M059J (cell line): ENCODE data around the gene RASSF4. TPM values are rescaled to one million over a fixed set of nuclear protein-coding genes. Genes with fewer than 3 reads are reported as not detected.
A peak's percentile ranks its signal among the peaks of the same experiment; 100 is the strongest.

Experiments
- DNase-seq: peaks from one replicate; pipeline ENCODE4 v3.0.0-alpha.2; 2012; ENCODE audit warnings: low read depth
- total RNA-seq: library from RNA; depleted of rRNA; stranded (reverse); fragments of >200 nt; shearing (Covaris generic); gene quantifications from 2 replicates; pipeline ENCODE4 v1.2.3, GENCODE V29; 2014

Gene RASSF4
- total RNA-seq, 1 experiment from 2014 or later = 13.4 TPM

GRCh38 chr10:44988957-44989585 is 29.5 kb downstream of the RASSF4 start:
- no peak for DNase-seq

- no peak for DNase-seq
Measured at GRCh38 chr10:44989597-44990301, 30.1 kb downstream of the RASSF4 start.

- DNase-seq = no peak
Measured at GRCh38 chr10:44990302-44990655, 30.7 kb downstream of the RASSF4 start.

GRCh38 chr10:44990965-44991364 is 31.4 kb downstream of the RASSF4 start:
- DNase-seq = no peak

GRCh38 chr10:44991571-44991970 is 32.0 kb downstream of the RASSF4 start:
- DNase-seq = no peak

GRCh38 chr10:44992070-44992731 is 32.6 kb downstream of the RASSF4 start:
- no peak for DNase-seq

GRCh38 chr10:44992732-44993225 is 33.2 kb downstream of the RASSF4 start:
- DNase-seq = no peak

- no peak for DNase-seq
Measured at GRCh38 chr10:44993226-44993921, 33.8 kb downstream of the RASSF4 start.

GRCh38 chr10:44993922-44994751 is 34.5 kb downstream of the RASSF4 start:
- no peak for DNase-seq

- DNase-seq = no peak
Measured at GRCh38 chr10:44994752-44995530, 35.3 kb downstream of the RASSF4 start.

- DNase-seq = no peak
Measured at GRCh38 chr10:44995581-44995913, 35.9 kb downstream of the RASSF4 start.

GRCh38 chr10:44995914-44996669 is 36.5 kb downstream of the RASSF4 start:
- no peak for DNase-seq

- no peak for DNase-seq
Measured at GRCh38 chr10:44997105-44997748, 37.6 kb downstream of the RASSF4 start.

- peak; percentile 74 for DNase-seq
Measured at GRCh38 chr10:44998146-44998631, 38.6 kb downstream of the RASSF4 start.

GRCh38 chr10:45000138-45000751 is 40.6 kb downstream of the RASSF4 start:
- DNase-seq = peak; percentile 12

- peak; percentile 64 for DNase-seq
Measured at GRCh38 chr10:45000752-45001380, 41.3 kb downstream of the RASSF4 start, which contains the start of gene ZNF22. TSS of gene ZNF22 (plus strand) at chr10:45000923. CDS start at chr10:45003369, 2,446 bp downstream.

GRCh38 chr10:45001381-45002148 is 42.0 kb downstream of the RASSF4 start:
- DNase-seq = peak; percentile 93
